Brain pericyte (primary cell): Measurements from ENCODE around the gene GNAQ.
"Not testable (repeated sequence)": the region's sequence is repeated elsewhere in the genome, so short reads cannot be mapped to it uniquely, and the experiment has no call there.

Experiments used
- DNase-seq: peaks from one replicate; pipeline ENCODE4 v3.0.0-alpha.2; 2012; ENCODE audit warnings: low read depth, low spot score

The GNAQ gene

DNA sequence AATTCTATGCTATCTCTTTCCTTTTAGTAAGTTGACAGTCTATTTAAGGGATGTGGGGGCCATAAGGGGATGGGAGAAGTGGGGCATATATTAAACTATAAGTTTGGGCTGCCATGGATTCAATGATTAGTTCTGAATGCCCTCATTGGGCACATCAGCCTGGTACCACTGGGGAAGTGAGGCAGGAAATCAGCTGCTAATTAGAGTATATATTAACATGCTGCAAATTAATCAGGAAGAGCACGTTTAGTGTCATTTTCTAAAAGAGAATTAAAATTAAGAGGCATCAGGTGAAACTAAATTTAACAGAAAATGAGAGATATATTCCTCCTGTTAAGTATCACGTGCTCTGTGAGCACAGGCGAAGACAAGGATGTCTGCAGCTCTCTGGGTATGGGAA lies 260.4 kb downstream of the GNAQ start:
- DNase-seq, result no peak

GRCh38 chr9:77770340-77770739 lies 261.3 kb downstream of the GNAQ start:
- DNase-seq, result no peak

DNA sequence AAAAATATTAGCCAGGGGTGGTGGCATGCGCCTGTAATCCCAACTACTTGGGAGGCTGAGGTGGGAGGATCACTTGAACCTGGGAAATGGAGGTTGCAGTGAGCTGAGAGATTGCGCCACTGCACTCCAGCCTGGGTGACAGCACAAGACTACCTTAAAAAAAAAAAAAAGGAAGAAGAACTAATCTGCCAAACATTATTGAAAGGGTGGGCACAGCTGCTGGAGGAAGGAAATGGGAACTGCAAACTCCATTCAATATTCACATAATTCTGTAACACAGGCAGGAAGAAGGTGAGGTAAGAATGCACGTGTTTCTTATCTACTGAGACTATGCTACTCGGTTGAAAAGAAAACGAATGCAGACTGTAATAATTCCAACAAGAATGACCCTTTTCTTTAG lies 262.4 kb downstream of the GNAQ start:
- no peak for DNase-seq

DNA sequence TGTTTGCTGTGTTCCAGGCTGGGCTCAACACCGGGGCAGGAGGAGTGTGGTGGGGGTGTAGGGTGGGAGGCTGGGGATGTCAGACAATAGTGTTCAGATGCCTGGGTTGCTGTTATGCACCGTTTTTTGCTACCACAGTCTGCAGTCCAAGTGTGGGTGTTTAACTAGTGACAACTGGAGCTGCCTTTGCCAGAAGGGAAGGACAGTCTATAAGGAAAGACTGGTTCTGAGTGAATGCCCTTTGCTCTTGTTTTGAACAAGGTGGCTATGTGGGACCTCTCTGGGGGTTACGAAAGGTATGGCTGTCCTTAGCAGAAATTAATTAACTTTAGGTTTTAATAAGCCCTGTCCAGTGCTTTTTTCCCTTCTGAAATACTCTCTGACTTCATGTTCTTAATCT lies 265.0 kb downstream of the GNAQ start:
- no peak for DNase-seq

GRCh38 chr9:77765781-77766259 lies 265.8 kb downstream of the GNAQ start:
- DNase-seq, result no peak

GRCh38 chr9:77764894-77765780 lies 266.5 kb downstream of the GNAQ start:
- no peak for DNase-seq

DNA sequence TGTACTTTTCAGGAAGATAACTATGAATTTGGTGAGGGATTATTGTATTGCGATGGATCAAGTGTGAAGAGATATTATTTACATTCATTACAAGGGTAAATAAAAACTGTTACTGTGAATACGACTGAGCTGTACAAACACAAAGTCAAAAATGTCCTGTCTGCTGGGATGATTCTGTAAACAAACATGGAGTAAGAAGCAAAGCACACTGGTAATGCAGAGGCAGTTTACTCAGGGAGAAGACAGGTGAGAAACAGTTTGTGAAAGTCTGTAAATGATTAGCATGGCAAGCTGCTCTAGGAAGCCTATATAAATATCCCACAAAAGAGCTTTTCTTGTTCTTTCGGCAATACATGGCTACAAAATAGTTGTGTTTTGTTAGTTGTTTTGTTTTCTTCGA lies 268.0 kb downstream of the GNAQ start:
- no peak for DNase-seq

- not testable (repeated sequence) for DNase-seq
Observed at GRCh38 chr9:77760919-77761318, 270.7 kb downstream of the GNAQ start.

DNA sequence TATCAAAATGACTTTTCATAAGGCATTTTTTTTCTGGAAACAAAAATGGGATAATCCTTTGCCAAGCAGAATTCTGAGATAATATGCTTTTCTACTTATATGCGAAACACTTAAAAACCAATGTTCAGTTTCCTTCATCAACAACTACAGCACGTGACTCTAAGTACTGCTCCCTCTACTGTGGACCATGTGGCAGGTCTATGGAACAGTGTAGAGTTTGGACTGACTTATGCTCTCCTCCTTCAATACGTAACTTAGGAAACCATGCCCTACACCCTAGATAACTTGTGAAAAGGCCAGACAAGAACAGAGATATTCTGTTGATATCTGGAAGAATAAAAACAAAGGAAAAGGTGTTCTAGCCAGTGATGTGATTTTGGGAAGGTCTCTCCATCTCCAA lies 272.2 kb downstream of the GNAQ start:
- DNase-seq, result no peak

- DNase-seq, result no peak
Observed at GRCh38 chr9:77756449-77756848, 275.2 kb downstream of the GNAQ start.

- no peak for DNase-seq
Observed at GRCh38 chr9:77753180-77753579, 278.4 kb downstream of the GNAQ start.

DNA sequence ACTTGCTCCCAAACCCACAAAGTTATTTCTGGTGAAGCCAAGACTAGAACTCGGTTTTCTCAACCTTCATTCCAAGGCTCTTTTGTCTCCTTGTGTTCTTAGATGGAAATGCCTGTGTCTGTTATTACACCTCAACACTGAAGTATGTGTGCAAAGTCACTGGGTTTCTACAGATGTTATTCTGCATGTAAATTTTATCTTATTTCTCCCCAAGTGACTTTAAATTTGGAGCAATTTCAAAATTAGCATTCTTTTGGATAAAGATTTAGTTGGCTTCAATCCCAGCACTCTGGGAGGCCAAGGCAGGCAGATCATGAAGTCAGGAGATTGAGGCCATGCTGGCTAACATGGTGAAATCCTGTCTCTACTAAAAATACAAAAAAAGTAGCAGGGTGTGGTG lies 279.1 kb downstream of the GNAQ start:
- DNase-seq, result peak; percentile 39

- DNase-seq, result no peak
Observed at GRCh38 chr9:77751341-77752091, 280.1 kb downstream of the GNAQ start.

DNA sequence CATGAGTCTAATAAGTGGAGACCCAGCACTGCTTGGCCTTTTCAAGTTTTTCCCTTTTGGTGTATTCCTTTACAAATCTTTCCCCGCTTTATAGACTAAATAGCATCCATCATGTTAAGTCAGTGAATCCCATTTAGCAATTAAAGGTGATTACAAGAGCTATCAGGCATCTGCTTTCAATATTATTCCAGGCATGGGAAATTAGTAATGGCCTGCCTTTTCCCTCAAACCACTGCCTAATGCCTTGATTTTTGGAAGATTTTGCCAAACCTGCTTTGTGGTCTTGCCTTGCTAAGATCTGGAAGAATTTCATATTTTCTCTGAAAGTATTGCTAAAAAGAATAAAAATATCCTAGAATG lies 280.6 kb downstream of the GNAQ start:
- no peak for DNase-seq

DNA sequence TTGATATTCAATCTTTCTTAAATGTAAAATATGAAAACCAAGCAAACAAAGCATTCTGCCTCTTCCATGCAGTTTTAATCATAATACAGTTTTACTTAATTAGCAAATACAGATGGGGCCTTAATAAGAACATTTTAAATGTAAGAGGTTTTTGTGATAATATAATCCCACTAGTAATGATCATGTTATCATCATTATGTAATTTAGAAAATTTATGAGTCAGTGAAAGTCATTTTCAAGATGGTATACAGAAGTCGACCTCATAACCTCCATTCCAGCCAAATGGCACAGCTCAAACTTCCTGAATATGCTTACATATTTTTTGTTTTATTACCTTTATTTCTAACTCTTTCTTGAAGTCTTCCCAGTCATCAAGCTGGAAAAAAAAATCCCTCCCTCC lies 281.3 kb downstream of the GNAQ start:
- no peak for DNase-seq

DNA sequence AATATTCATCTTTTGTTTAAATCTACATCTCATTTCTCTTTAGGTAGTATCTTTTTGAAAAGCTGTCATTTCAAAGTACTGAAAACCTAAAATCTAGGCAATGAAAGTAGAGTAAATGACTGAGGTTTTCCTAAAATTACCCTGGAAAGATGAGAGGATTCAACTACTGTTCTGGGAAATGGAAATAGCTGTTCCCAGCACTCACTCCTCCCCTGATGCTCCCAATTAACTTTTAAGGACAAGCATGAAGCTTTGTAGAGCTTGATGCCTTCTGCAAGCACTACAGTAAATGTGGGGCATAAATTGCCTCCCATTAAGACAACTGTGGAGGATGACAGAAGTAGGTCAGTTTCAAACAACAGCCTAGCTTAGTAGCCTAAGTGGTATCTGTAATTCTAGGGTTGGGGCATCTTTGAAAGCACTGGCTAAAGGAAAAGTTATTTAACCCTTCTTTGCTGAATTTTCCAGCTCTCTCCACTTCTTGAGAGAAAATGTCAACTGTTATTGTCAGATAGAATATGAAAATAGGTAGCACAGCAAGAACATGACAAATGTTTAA lies 283.3 kb downstream of the GNAQ start:
- DNase-seq, result no peak

DNA sequence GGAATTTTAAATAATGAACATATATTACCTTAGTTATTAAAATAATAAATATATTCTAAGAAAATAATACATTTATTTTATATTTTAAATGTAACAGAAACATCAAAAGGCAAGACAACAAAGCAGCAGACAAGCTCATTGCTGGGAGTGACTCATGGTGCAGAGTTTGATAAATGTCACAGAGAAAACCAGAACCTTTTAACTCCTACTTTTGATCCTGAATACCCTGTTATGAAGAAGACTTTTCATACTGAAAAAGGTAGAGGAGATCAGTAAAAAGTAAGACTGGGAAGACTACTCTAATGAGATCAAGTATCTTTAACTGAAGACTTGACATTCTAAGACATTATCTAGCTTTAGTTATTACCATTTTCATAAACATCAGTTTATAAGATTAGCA lies 284.4 kb downstream of the GNAQ start:
- DNase-seq, result no peak

- no peak for DNase-seq
Observed at GRCh38 chr9:77744841-77745430, 286.7 kb downstream of the GNAQ start.

DNA sequence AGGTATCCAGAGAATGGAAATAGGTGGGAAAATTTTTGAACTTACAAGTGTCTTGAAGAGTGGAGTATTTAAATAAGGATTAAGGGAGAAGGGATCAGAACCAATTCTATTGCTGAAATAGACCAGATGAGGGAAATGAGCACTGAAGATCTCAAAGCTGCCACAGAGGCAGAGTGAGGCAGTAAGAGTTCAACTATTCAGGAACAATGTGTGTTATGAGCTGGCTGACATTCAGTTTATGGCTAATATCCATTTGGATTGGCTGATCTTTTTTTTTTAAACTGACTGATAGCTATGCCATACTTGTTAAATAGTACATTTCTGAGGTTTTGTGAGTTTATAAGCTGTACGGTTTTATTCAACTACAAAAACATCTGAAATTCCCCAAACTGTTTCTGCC lies 288.2 kb downstream of the GNAQ start:
- DNase-seq, result no peak

GRCh38 chr9:77738932-77739331 lies 292.7 kb downstream of the GNAQ start:
- no peak for DNase-seq

- peak; percentile 45 for DNase-seq
Observed at GRCh38 chr9:77735494-77735893, 296.1 kb downstream of the GNAQ start.

DNA sequence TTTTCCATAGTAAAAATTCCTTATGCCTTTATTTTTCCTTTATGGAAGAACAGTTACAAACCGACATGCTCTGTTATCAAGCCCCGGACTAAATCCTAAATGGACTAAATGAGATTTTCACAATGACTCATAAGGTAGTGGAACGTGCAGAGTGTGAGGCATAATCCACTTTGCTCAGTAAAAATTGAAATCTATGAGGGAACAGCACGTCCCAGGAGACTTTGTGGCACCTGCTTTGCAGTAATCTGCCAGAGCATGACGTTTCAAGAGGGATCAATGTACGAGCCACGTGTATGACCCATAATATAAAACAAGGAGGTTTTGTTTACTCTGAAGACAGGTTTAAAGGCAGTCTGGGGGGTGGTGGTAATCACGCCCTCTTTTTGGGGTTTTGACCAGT lies 299.7 kb downstream of the GNAQ start:
- no peak for DNase-seq
